PC-3 (cell line): ENCODE data around the gene PPCDC. TPM values are rescaled to one million over a fixed set of nuclear protein-coding genes. Genes with fewer than 3 reads are reported as not detected.

Experiments used
- ATAC-seq: fragments of 200-7000 bp; cut with Tn5 transposase; 2 replicates; pipeline ENCODE4 v1.9.1; 2020; ENCODE audit warnings: mild to moderate bottlenecking, moderate library complexity
- BruUV-seq: library from RNA; stranded (reverse); fragments of 400-500 nt; replicated peaks from 2 replicates; lab custom pipeline; 2021; lab: Mats Ljungman, UMichigan
- CTCF ChIA-PET: fragments of 300-600 bp; sonication (Branson Sonifier 250); formaldehyde crosslinking; loops from one replicate; lab custom pipeline; 2022; ENCODE audit warnings: antibody characterized with exemption; lab: Charles Lee
- POLR2A ChIA-PET: fragments of 300-600 bp; sonication (Branson Sonifier 250); formaldehyde crosslinking; loops from one replicate; lab custom pipeline; 2022; ENCODE audit warnings: antibody characterized with exemption; ENCODE audit not compliant: unreplicated experiment; lab: Charles Lee
- DNase-seq: peaks from one replicate; pipeline ENCODE4 v3.0.0-alpha.2; 2015
- H2AFZ ChIP-seq: fragments of 300-600 bp; sonication (generic); 2 replicates; pipeline ENCODE4 v1.6.0; 2016; ENCODE audit warnings: antibody characterized with exemption, low read length
- H3F3A ChIP-seq: fragments of 300-600 bp; sonication (generic); one replicate; pipeline ENCODE4 v1.6.0; 2017; ENCODE audit warnings: antibody characterized with exemption, low read length, control low read depth, mild to moderate bottlenecking; ENCODE audit not compliant: unreplicated experiment
- H3K27ac ChIP-seq: fragments of 300-600 bp; sonication (generic); 2 replicates; pipeline ENCODE4 v1.5.1; 2016; ENCODE audit warnings: mild to moderate bottlenecking, low read length
- H3K27me3 ChIP-seq: fragments of 300-600 bp; sonication (generic); 2 replicates; pipeline ENCODE4 v1.6.1; 2016; ENCODE audit warnings: low read length, mixed read lengths
- H3K36me3 ChIP-seq: fragments of 300-600 bp; sonication (generic); 2 replicates; pipeline ENCODE4 v1.6.1; 2016; ENCODE audit warnings: low read depth, mixed run types, low read length, mixed read lengths
- H3K4me1 ChIP-seq: fragments of 300-600 bp; sonication (generic); 2 replicates; pipeline ENCODE4 v1.5.1; 2016; ENCODE audit warnings: low read length; ENCODE audit not compliant: insufficient read depth
- H3K4me2 ChIP-seq: fragments of 300-600 bp; sonication (generic); 2 replicates; pipeline ENCODE4 v1.6.0; 2016; ENCODE audit warnings: low read length
- H3K4me3 ChIP-seq: fragments of 300-600 bp; sonication (generic); 2 replicates; pipeline ENCODE4 v1.5.1; 2016; ENCODE audit warnings: mild to moderate bottlenecking, low read length, mixed read lengths
- H3K79me2 ChIP-seq: fragments of 300-600 bp; sonication (generic); 2 replicates; pipeline ENCODE4 v1.6.1; 2017; ENCODE audit warnings: low read length, mixed read lengths
- H3K9ac ChIP-seq: fragments of 300-600 bp; sonication (generic); 2 replicates; pipeline ENCODE4 v1.6.0; 2016; ENCODE audit warnings: mild to moderate bottlenecking, low read length
- H3K9me2 ChIP-seq: fragments of 300-600 bp; sonication (generic); replicated peaks from 2 replicates; pipeline ENCODE4 v1.6.1; 2016; ENCODE audit warnings: mixed run types, low read length, mixed read lengths
- H3K9me3 ChIP-seq: fragments of 300-600 bp; sonication (generic); 2 replicates; pipeline ENCODE4 v1.6.1; 2016; ENCODE audit warnings: low read length, mixed read lengths
- H4K20me1 ChIP-seq: fragments of 300-600 bp; sonication (generic); 2 replicates; pipeline ENCODE4 v1.6.1; 2016; ENCODE audit warnings: low read length, mixed read lengths
- EZH2 ChIP-seq: fragments of 300-600 bp; sonication (generic); IDR thresholded peaks from one replicate; pipeline ENCODE4 v1.6.1; 2017; ENCODE audit warnings: antibody characterized with exemption, mild to moderate bottlenecking, low read length; ENCODE audit not compliant: unreplicated experiment
- EZH2phosphoT487 ChIP-seq: fragments of 300-600 bp; sonication (generic); IDR thresholded peaks from 2 replicates; pipeline ENCODE4 v1.6.1; 2018; ENCODE audit warnings: mild to moderate bottlenecking, antibody characterized with exemption, low read length, borderline replicate concordance
- intact Hi-C: fragments of 100-400 bp; cut with micrococcal nuclease; formaldehyde crosslinking; loops from 2 replicates; pipeline ENCODE4 v1.9.0; 2023
- total RNA-seq: library from RNA; depleted of rRNA; stranded (reverse); fragments of >200 nt; gene quantifications from 2 replicates; pipeline ENCODE4 v1.2.3, GENCODE V29; 2014
- TF ChIP-seq, protein P1 (sequence below): fragments of 300-600 bp; sonication (generic); conservative IDR thresholded peaks from 2 replicates; pipeline ENCODE4 v1.5.1; 2017; ENCODE audit warnings: antibody characterized with exemption, low read depth, mild to moderate bottlenecking, low read length

PPCDC gene
- total RNA-seq, 1 experiment from 2014 or later = 31.5 TPM

DNA sequence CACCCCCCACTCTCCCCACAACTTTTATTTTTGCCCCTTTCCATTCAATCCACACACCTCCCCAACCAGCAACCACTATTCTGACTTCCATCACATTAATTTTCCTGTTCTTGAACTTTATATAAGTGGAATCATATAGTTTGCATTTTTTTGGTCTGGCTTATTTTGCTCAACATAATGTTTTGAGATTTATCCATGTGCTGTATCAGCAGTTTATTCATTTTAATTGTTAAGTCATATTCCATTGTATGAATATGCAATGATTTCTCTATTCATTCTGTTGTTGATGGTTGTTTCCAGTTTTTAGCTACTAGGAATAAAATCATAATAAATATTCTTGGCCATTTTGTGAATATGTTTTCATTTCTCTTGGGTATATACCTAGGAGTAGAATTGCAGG, 33.9 kb upstream of the PPCDC start:
- H3K27me3 ChIP-seq = no peaks in the 10 kb centered on the region; the same call in 1 of the 2 replicates
- POLR2A ChIA-PET = no interaction called here
- intact Hi-C loops = no loop called here

DNA sequence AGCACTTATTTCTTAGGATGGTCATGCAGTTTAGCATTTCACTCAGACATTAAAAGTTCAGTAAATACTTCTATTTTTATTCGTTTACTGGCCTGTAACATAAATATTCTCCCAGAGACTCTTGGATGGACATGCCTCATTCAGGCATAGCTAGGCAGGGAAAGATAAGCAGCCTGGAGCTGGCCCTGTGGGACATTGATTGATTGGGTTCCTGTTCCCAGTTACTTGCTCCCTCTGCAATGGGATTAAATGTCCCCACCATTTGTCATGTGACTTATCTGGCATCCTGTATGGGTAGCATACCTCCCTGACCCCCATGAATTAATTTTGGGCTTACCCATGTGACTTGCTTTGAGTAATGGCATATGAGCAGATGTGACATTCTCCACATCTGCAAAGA, 30.8 kb upstream of the PPCDC start:
- no TSS peak for BruUV-seq
- Histone ChIP-seq H3K27me3 (no peaks in the 10 kb centered on the region; the same call in 1 of the 2 replicates), H3K9me2 (no peaks in the 10 kb centered on the region), H3K4me3 (no peak overlapping the region), H2AFZ (no peak overlapping the region), H3K9ac (no peak overlapping the region), H3K36me3 (no peaks in the 10 kb centered on the region), H4K20me1 (no peaks in the 10 kb centered on the region), H3K9me3 (no peaks in the 10 kb centered on the region), H3K4me1 (peaks cover 4% of the 10 kb centered on the region; the same call in 1 of the 2 replicates), H3K79me2 (no peaks in the 10 kb centered on the region), H3K4me2 (no peak overlapping the region), H3F3A (no peaks in the 10 kb centered on the region), H3K27ac (no peak overlapping the region)
- intact Hi-C loops = no loop called here
- DNase-seq (no peak), ATAC-seq (no peak)
- POLR2A ChIA-PET = no interaction called here
- TF ChIP-seq EZH2phosphoT487 (no peak), EZH2 (no peak)
- TF ChIP-seq, protein P1, sequence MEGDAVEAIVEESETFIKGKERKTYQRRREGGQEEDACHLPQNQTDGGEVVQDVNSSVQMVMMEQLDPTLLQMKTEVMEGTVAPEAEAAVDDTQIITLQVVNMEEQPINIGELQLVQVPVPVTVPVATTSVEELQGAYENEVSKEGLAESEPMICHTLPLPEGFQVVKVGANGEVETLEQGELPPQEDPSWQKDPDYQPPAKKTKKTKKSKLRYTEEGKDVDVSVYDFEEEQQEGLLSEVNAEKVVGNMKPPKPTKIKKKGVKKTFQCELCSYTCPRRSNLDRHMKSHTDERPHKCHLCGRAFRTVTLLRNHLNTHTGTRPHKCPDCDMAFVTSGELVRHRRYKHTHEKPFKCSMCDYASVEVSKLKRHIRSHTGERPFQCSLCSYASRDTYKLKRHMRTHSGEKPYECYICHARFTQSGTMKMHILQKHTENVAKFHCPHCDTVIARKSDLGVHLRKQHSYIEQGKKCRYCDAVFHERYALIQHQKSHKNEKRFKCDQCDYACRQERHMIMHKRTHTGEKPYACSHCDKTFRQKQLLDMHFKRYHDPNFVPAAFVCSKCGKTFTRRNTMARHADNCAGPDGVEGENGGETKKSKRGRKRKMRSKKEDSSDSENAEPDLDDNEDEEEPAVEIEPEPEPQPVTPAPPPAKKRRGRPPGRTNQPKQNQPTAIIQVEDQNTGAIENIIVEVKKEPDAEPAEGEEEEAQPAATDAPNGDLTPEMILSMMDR = no peak
- CTCF ChIA-PET = no interaction called here

More for the DNA sequence above, 33.9 kb upstream of the PPCDC start:
- BruUV-seq = no TSS peak
- Histone ChIP-seq H3K36me3 (no peaks in the 10 kb centered on the region), H3K9me2 (no peaks in the 10 kb centered on the region), H3F3A (no peaks in the 10 kb centered on the region), H3K4me1 (no peaks in the 10 kb centered on the region), H3K79me2 (no peaks in the 10 kb centered on the region), H3K4me3 (no peak overlapping the region), H2AFZ (no peak overlapping the region), H4K20me1 (no peaks in the 10 kb centered on the region), H3K9me3 (no peaks in the 10 kb centered on the region), H3K9ac (no peak overlapping the region), H3K27ac (no peak overlapping the region), H3K4me2 (no peak overlapping the region)
- DNase-seq (no peak), ATAC-seq (no peak)
- CTCF ChIA-PET = no interaction called here
- TF ChIP-seq EZH2 (no peak), EZH2phosphoT487 (no peak)
- TF ChIP-seq, protein P1 = no peak

DNA sequence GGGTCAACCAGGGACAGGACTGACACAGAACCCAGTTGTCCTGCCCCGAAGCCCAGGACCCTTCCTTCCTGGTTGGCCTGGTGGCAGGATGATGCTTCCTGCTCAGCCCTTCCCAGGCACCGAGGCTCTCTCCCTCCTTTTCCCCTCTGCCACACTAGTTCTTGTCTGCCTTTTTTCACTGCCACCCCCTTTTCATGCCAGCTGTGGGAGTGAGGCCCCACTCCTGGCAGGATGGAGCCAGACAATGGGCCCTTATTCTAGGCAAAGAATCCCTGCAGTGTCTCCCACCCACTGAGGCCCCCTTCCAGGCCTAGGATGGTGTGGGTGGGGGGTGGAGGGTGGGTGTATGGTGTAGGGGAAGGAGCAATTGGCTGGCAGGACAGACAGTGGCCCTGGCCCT, 29.2 kb upstream of the PPCDC start:
- CTCF ChIA-PET = no interaction called here
- Histone ChIP-seq H3K9me3 (no peaks in the 10 kb centered on the region), H3K9me2 (no peaks in the 10 kb centered on the region), H3K4me2 (no peak overlapping the region), H3F3A (no peaks in the 10 kb centered on the region), H3K9ac (no peak overlapping the region), H3K36me3 (no peaks in the 10 kb centered on the region), H3K79me2 (no peaks in the 10 kb centered on the region), H3K27me3 (no peaks in the 10 kb centered on the region; the same call in 1 of the 2 replicates), H2AFZ (no peak overlapping the region), H3K4me1 (peaks cover 4% of the 10 kb centered on the region; the same call in 1 of the 2 replicates), H3K27ac (no peak overlapping the region), H4K20me1 (no peaks in the 10 kb centered on the region), H3K4me3 (no peak overlapping the region)
- BruUV-seq = no TSS peak
- intact Hi-C loops = no loop called here
- no peak for DNase-seq
- POLR2A ChIA-PET = no interaction called here
- ATAC-seq = no peak
- TF ChIP-seq EZH2phosphoT487 (no peak), EZH2 (no peak)
- TF ChIP-seq, protein P1 = no peak
